DMS53 treated with DMSO at 0.1 percent for 48 hours (cell line): Measurements from ENCODE around the gene RAPGEF3.

ENCODE experiments used
- DNase-seq: peaks from one replicate; lab custom pipeline; 2025; ENCODE audit not compliant: unreplicated experiment; lab: John Stamatoyannopoulos, UW

RAPGEF3 gene

DNA sequence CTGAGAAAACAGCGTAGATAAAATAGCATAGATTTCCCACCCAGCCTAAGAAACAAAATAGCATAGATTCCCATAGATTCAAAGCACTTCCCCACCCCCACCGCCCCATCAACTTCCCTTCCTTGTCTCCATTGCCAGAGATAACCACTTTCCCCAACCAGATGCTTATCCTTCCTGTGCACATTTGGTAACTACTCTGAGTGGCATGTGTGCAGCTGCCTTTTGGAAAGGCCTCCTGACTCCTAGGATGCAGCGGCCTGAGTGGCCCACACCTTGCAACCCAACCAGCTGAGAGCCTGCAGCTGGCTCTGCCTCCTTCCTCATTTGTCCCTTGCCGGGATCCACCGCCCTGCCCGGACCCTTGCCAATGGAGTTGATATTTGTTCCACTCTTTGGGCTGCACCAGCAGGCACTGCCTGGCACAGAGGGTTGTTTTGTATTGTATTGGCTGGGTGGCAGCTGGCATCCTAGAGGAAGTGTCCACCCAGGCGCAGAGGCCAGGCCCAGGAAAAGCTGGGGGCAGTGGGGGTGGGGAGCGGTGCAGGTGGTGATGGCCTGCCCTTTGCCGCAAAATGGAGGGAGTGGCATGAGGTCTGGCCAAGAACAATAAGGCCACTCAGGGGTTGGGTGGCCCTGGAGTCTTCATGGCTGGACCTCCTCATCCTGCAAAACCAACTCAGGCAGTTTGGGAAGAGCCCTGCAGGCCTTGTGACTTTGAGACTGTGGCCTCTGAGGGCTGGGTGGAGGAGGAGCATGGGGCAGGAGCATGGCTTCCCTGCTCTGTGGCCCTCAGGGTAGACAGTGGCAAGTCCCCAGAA, 19.3 kb upstream of the RAPGEF3 start:
- DNase-seq: no peak

DNA sequence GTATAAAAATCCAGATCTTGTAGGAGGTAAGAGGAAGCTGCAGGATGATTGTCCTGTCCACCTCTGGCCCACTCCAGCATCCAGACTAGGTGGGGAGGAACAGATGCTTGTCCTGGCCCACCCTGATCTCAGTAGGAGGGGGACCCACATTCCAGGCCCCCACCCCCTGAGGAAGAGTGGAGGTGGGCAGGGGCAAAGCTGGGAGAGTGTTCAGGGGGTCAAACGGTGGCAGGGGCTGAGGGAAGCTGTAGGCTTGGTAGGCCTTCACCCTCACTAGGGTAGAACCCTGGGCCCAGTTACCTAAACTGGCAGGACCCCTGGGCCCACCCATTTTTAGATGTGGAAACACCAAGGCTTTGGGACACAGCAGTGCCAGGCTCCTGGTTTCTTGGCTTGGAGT, 18.5 kb upstream of the RAPGEF3 start:
- DNase-seq: no peak

DNA sequence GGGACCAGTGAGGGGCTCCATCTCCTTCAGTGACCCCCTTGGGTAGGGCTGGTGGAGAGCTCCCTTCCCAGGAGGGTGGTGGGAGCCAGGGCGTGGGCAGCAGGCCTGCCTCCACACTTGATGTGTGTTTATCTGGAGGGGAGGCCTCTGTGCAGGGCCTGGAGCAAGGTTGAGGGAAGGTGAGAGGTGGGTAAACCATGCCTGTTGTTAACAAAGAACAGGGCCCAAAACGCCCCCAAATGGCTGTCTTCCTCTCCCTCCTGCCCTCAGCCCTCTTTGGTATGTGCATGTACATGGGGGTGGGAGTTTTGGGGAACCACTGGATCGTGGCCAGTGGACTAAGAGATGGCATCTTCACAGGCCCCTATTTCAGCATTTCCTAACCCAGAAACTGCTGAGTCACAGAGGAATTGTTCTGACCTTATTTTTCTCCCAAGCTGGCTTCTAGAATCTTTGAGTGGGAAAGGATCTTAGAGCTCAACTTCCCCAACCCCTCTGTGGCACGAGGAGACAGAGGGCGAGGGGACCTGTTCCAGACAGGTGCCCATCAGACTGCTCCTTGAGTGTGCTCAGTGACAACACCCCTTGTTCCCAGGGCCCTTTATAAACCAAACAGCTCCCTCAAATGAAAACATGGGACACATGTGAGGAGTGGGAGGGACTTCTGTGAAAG, 17.9 kb upstream of the RAPGEF3 start:
- DNase-seq: no peak

DNA sequence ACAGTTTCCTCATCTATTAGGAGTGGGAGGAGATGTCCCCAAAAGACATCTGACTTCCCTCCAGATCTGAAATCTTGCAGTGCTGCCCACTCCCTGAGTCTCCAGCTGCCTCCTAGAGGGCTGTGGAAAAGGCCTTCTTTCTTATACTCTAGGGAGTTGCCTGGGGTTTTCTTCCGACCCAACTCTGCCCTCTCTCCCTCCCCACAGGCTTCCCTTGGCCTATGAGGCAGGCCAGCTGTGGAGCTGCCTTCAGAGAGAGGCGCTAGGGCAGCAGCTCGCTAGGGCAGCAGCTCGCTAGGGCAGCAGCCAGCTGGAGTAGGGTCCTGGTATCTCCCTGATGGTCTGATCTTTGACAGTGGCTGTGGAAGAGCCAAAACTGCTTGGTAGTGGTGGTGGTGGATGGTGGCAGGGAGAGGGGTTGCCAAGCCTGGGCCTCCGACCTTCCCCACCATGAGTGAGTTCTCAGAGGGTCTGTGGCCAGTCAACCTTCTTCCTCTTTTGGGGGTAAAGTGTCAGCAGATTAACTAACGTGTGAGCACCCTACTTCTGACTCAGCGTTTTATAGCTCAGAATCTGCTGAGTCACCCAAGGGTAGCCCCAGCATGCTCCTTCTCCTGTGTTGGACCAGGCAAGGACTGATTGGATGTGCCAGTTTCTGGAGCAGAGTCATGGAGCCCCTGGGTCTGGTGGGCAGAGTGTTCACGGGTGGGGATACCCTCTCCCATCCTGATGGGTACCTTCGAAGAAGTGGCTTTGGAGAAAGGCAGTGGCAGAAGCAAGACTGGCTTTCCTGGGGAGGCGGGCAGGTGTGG, 16.6 kb upstream of the RAPGEF3 start:
- DNase-seq: no peak

DNA sequence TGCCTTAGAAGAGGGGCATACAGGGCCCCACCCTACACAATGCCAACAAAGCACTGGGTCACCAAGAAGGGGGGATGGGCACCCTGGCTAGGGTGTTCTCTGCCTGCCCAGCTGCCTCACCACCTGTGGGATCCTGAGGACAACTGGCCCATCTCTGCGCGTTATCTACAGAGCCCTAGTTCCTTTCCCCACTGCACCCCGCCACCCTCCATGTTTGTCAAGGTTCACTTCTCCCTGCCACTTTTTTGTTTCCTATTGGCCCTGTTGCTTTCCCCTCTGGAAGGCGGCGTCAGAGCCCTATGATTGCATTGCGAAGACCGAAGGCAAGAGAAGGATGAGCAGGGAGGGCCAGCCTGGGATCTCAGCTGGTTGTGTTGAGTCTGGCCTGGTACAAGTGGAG, 16.0 kb upstream of the RAPGEF3 start:
- DNase-seq: no peak

DNA sequence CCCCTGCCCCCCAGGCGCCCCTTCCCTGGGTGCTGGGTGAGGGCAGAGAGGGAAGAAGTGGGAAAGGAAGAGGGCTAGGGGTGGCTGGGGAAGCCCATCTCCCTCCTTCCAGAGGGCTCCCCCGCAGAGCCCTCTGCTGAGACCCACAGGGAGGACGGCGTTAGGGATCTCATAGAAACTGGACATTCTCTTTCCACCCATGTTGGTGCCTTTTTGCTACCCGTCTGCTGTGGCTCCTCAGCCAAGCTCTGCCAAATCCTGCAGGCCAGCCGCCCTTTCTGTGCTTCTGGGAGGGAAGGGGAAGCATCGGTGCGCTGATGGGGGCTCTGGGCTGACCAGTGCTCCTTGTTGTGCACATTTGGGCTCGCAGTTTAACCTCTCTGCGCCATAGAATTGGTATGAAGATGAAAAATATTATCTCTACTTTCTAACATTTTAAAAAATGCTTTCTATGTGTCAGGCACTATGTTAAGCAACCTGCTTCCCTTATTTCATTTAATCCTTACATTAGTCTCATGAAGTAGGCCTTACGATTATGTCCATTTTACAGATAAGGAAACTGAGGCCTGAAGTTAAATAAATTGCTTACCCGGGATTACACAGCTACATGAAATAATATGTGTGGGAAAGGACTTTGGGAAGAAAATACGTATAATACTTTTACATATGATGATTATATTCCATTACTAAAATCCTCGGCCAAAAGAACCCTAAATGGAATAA, 15.3 kb upstream of the RAPGEF3 start:
- no peak for DNase-seq

DNA sequence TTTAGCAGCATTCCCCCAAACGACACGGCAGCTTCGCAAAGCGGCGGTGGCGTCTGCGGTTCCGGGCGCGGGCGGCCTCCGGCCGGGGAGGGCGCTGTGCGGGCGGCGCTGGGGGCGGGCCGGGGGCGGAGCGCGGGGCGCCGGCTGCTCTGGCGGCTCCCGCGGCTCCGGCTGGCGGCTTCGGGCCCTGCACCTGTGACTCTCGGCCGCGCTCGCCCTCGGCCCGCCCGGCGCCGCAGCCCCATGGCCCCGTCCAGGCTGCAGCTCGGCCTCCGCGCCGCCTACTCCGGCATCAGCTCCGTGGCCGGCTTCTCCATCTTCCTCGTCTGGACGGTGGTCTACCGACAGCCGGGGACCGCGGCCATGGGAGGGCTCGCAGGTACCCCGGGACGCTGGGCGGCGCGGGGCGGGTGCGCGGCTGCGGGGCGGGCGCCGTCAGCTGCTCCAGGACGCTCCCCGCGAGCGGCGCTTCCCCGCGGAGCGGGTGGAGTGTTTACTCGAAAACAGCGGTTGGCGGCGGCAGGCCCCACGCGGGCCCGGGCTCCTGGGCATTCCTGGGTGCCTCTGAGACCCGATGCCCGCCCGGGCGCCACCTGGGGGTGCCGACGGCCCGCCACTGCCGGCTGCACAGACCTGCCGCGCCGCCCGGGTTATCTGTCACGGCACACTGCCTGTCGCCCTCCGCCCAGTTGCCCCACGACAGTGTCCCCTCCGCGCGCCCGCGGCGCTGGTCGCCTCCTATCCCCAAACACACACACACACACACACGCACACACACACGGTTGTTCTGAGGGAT, 14.6 kb upstream of the RAPGEF3 start, which contains the start of gene SLC48A1:
TSS of gene SLC48A1 (plus strand) at position 177 of the 796 bp plus-strand sequence. CDS start at position 244, 67 bp downstream.
- peak; percentile 86 for DNase-seq

DNA sequence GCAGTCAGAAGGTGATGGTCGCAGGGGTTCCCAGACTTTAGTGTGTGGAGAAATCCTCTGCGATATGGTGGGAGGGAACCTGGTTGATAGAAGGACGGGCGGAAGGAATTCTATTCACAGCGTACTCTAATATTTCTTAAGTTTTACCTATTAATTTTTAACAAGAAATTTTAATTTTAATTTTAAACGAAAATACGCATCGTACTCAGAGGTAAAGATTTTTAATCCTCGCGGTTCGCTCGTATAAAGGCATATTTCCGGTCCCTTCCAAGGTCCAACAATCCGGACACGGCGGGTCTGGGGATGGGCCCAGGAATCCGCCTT, 14.0 kb upstream of the RAPGEF3 start:
- no peak for DNase-seq

DNA sequence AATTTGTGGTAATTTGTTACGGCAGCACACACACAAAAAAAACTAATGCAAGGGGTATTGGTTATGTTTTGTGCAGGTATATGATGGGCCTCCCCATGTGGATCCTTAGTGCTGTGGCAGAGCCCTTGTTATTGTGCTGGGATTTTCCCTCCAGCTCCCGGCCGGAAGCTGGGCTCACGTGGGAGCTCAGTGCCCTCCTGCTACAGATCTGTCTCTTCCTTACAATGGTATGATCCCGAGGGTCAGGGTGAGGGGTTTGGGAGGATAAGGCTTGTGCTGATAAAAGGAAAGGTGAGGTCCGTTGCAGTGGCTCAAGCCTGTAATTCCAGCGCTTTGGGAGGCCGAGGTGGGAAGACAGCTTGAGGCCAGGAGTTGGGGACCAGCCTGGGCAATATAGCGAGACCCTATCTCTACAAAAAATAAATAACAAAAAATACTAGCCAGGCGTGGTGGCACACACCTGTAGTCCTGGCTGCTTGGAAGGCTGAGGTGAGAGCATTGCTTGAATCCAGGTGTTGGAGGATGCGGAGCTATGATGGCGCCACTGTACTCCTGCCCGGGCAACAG, 13.5 kb upstream of the RAPGEF3 start:
- no peak for DNase-seq

DNA sequence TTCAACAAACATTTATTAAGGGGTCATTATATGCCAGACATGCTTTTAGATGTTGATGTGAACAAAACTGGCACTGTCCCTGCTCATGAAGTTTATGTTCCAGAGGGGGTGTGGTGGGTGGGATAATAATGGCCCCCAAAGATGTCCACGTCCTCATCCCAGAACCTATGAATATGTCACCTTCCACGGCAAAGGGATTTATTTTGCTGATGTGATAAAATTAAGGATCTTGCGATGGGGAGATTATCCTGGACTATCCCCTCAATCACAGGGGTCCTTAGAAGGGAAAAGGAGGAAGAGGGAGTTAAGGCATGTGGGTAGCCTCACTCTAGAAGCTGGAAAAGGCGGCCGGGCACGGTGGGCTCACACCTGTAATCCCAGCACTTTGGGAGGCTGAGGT, 12.6 kb upstream of the RAPGEF3 start:
- no peak for DNase-seq

DNA sequence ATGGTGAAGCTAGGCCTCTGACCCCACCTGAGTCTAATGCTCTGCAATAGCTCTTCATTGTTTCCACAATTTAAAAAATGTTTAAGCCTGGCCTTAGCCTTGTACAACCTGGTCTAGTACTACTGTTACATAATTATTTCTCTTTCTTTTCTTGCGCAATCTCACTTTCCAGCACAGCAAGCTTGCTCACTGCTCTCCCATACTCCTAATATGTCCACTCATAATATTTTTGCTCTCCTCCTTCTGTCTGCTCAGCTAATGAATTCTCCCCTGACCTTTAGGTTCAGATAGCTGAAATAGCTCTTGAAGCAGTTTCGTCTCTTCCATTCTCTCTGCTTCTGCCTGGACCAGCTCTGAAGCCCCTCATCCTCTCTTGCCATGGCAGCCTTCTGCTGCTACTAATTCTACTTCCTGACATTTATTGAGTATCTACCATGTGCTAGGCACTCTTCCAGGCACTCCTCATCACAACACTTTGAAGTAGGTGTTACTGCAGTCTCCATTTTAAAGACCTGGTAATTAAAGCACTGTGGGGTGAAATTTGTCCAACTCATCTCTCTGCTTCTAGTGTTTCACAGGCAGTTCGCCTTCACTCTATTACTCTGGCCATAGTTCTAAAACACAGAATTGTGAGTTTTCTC, 11.5 kb upstream of the RAPGEF3 start:
- DNase-seq: no peak

DNA sequence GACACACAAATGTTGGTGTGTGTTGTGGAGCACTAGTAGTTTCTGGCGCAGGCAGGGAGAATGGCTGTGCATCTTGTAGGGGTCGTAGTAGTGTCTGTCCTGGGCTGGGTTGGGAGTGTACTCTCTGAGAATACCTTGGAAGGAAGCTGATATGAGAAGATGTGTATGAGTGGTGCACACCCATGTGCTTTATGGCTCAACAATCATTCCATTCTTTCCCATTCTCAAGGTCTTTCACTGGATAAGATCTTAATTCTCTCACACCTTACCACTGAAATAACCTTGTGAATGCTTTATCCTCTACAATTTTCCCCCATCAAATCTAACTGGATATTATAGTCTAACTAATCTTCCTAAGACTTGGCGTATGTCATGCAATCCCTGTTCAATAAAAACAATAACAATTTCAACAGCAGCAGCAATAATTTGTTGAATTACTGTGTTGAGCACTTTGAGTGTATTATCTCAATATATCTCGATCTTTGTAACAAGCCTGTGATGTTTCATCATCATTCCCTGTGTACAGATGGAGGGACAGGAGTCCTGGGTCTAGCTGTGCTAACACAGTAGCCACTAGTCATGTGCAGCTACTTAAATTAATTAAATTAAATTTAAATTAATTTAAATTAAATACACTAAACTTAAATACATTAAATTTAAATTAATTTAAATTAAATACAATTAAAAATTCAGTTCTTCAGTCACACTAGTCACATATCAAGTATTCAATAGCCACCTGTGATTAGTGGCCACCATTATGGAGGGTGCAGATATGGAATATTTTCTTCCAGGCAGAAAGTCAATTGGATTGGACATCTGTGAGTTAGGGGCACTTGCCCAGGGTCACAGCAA, 10.8 kb upstream of the RAPGEF3 start:
- DNase-seq: no peak

DNA sequence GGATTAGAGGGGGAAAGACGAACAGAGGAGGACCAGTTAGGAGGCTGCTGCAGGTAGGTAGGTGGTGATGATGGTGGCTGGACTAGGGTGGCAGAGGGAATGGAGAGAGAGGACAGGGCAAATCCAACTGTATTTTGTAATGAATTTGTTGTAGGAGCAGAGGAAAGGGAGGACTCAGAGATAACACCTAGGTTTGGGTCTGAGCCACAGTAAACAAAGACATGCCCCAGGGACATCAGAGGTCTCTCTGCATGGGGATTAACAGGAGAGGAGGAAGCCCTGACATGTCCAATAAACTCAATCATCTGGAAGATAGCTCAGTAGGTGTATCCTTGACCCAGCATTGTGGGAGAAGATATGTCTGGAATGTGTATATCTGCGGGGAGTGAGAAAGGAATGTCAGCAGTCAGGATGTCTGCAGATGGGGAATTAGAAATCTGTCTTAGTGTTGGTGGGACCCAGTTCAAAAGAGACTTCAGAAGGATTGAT, 9.7 kb upstream of the RAPGEF3 start:
- DNase-seq: no peak

DNA sequence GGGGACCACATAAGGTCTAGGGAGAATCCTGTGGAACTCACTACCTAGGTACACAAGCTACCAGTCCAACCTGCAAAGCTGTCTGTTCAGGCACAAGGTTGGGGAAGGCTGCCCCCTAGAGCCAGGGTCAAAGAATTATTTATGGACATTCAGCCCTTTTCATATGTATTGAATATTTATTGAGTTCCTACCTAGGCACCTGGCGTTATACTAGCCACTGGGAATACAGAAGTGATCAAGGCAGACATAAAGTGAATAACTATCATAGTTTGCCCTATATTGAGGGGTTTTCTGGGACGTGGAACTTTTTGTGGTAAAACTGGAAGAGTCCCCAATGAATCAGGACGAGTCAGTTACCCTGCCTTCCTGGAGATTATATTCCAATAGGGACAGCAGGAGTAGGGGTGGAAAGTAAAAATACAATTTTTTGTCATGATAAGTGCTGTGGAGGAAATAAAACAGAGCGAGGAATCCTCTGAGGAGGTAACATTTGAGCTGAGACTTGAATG, 8.6 kb upstream of the RAPGEF3 start:
- peak; percentile 92 for DNase-seq

DNA sequence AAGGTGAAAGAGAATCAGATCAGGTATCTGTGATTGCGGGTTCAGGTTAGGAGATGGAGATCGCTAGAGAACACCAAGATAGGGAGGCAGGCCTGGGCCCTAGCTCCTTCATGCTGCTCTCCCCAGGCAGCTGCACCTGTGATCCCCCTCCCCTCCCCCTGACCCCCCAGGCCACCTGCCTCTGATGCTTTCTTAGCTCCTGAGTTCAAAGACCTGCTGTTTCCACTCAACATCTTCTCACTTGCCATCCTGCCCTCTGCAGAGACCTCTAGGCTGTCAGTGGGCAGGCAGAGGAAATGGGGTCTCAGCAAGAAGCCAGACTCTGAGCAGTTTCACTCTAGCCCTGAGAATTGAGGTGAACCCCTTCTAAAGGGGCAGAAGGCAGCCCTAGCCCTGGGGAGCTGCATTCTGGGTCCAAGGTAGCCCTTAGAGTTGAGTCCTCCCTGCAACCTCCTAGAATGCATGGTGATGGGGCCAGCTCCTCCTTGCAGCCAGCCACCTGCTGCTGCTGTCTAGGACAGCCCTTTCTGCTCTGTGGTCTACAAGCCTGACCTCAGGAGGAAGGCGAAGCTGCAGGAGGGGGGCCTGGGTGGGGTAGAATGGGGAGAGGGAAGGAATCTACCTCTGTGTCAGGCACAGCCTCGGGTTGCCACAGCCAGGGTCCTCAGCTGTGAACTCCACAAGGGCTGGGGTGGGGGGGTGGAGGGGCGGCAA, 8.0 kb upstream of the RAPGEF3 start:
- DNase-seq: no peak

DNA sequence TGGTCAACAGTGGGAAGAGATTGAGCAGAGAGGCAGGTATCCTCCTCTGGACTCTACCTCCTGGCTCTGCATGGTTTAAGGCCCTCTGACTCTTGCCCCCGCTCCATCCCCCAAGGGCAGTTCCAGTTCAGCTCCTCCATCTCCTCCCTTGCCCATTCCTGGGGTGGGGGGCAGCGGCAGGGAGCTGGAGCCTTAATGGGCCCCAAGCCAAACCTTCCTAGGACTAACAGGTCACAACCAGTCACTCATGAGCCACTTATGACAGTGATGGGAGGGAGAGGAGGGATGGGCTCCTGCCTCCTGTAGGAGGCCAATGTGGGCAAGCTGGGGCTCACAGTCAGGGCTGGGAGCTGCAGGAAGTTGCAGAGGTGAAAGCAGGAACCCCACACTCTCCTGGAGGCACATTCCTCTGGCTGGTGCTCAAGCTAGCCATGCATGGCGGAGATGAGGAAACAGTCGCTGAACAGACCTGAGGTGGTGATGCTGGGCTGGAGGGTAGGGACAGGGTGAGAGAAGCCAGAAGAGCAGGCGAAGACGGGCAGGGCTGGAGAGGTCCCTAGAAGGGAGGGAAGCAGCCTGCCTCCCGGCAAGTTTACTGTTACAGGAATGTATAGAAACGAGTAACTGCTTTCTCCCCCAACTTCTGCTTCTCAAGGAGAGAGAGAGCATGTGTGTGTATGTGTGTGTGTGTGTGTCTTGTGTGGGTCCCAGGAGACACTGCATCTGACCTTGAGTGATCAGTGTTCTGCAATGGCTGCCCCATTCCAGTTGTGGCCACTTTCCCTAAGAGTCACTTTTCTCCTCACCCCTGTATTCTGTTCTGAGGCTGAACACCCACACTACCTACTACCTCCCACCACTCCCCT, 5.0 kb upstream of the RAPGEF3 start:
- no peak for DNase-seq
